Fibroblast of villous mesenchyme (primary cell): ENCODE measurements around the gene FKBP10. TPM values are rescaled to one million over a fixed set of nuclear protein-coding genes. Genes with fewer than 3 reads are reported as not detected.

Experiments used
- DNase-seq: peaks from one replicate; pipeline ENCODE4 v3.0.0-alpha.2; 2010; ENCODE audit warnings: low read depth
- H3K4me3 ChIP-seq: 2 replicates; pipeline ENCODE4 v1.5.1; 2011; ENCODE audit warnings: low read depth, mild to moderate bottlenecking, low read length
- total RNA-seq: library from RNA; depleted of rRNA; stranded (reverse); fragments of >200 nt; gene quantifications from 2 replicates; pipeline ENCODE4 v1.2.3, GENCODE V29; 2012
- TF ChIP-seq, protein P1 (sequence below): IDR thresholded peaks from 2 replicates; pipeline ENCODE4 v1.5.1; 2012; ENCODE audit warnings: low read depth, mild to moderate bottlenecking, low read length; ENCODE audit not compliant: insufficient read depth

FKBP10 gene
- total RNA-seq, 1 donor: 228 TPM

DNA sequence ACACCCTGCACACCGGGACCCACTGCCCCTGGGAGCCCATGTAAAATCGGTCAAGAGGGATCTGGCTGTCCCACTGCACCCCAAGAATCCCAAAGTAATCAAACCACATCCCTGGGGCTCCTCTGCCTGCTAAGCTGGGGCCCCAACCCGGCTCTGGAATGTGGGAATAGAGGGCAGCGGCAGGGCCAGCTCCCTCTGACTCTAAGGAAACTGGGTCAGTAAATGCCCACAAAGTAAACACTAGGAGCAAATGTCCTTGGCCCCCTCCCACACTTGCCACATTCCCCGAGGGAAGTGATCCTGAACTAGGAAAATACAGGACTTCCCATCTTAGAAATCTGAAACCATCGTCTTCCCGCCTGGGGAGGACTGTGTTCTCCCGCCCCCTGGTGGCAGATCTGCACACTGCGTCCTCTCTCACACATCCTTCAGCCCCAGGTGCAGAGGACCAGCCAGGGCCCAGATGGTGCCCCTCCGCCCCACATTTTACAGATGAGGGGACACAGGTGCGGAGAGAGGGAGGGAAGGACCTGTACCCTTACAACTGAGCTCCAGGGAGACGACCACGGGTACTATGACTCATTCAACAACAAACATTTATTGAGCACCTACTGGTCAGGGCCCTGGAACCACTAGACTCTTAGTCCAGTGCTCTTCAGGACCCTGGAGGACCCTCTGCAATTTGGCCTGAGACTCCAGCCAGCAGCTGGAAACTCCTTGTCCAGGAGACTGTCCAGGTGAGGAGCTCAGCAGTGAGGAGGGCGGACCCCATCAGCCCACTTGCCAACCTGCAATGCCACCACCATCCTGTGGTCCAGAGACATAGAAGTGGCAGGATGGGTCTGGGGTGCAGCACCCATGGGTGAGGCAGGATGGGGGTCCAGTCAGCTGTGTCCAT, 11.2 kb upstream of the FKBP10 start:
- DNase-seq: peak; percentile 81
- no peak overlapping the region for H3K4me3 ChIP-seq
- TF ChIP-seq, protein P1, sequence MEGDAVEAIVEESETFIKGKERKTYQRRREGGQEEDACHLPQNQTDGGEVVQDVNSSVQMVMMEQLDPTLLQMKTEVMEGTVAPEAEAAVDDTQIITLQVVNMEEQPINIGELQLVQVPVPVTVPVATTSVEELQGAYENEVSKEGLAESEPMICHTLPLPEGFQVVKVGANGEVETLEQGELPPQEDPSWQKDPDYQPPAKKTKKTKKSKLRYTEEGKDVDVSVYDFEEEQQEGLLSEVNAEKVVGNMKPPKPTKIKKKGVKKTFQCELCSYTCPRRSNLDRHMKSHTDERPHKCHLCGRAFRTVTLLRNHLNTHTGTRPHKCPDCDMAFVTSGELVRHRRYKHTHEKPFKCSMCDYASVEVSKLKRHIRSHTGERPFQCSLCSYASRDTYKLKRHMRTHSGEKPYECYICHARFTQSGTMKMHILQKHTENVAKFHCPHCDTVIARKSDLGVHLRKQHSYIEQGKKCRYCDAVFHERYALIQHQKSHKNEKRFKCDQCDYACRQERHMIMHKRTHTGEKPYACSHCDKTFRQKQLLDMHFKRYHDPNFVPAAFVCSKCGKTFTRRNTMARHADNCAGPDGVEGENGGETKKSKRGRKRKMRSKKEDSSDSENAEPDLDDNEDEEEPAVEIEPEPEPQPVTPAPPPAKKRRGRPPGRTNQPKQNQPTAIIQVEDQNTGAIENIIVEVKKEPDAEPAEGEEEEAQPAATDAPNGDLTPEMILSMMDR: peak; percentile 96

DNA sequence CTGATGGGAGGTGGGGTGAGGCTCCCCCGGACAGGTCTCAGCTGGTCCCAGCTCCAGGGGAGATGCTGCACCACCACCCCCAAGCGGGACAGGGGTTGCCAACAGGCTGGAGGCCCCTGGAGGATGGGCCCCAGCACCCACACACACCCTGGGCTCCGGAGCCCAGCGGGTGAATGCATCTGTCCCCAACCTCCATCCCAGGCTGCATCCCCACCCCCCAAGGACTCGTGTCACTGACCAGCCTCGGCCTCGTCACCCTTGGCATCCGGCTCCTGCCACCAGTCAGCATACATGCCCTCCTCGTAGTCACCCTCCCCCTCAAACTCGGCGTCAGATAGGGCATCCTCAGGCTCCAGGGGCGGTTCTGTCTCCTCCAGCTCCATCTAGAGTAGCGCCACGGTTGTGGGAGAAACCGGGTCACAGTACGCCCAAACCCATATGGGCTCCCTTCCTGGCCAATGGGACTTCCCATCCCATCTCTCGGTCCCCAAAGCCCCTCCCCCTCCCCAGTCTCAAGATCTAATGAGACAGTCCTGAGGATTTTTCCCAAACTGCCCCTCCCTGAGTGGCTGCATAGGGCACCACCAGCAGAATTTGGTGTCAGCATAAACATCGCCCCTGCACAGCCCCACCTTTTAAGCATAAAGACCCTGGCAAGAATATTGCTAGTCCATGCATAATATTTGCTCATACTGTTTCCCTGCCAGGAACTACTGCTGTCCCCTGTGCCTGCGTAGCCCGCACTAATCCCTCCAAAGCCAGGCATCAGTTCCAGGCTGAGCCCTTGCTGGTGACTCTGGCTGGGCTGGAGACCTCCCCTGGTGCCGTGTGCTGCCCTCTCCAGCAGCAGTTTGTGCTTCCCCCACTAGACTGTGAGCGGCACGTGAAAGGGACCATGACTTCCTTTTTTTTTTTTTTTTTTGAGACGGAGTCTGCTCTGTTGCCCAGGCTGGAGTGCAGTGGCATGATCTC, 9.5 kb upstream of the FKBP10 start:
- DNase-seq: no peak
- H3K4me3 ChIP-seq: no peak overlapping the region

DNA sequence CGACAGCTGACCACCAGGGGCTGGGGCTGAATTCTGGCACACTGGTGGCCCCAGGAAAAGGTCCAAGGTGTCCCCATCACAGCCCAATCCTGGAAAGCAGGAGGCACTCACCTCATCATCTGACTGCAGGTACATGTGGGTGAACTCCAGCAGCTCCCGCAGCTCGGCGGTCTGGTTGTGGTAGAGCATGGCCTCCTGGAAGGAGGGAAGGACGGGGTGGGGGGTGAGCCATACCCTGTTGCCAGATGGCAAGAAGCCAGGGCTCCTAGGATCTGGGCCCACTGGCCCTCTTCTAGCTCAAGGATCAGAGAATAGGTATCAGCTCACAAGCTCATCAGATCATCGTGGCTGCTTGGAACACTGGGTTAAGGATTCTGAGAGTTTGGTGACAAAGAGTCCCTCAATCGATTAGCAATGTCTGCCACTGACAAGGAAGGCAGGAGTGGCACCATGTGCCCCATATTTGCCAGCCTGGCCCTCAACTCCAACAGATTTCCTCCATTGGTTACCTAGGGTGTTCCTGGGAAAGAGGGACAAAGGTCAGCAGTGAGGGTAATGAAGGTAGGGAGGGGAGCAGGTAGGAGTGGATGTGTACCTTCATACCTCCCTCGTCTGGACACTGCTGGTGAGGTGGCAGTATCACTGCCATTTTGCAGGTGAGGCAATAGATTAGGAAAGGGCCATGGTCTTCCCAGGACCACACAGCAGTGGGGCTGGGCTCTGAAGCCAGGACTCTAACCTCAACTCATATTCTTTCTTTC, 5.9 kb upstream of the FKBP10 start:
- no peak overlapping the region for H3K4me3 ChIP-seq
- no peak for DNase-seq
- TF ChIP-seq, protein P1: no peak

More for the DNA sequence above, 9.5 kb upstream of the FKBP10 start:
- TF ChIP-seq, protein P1: no peak

DNA sequence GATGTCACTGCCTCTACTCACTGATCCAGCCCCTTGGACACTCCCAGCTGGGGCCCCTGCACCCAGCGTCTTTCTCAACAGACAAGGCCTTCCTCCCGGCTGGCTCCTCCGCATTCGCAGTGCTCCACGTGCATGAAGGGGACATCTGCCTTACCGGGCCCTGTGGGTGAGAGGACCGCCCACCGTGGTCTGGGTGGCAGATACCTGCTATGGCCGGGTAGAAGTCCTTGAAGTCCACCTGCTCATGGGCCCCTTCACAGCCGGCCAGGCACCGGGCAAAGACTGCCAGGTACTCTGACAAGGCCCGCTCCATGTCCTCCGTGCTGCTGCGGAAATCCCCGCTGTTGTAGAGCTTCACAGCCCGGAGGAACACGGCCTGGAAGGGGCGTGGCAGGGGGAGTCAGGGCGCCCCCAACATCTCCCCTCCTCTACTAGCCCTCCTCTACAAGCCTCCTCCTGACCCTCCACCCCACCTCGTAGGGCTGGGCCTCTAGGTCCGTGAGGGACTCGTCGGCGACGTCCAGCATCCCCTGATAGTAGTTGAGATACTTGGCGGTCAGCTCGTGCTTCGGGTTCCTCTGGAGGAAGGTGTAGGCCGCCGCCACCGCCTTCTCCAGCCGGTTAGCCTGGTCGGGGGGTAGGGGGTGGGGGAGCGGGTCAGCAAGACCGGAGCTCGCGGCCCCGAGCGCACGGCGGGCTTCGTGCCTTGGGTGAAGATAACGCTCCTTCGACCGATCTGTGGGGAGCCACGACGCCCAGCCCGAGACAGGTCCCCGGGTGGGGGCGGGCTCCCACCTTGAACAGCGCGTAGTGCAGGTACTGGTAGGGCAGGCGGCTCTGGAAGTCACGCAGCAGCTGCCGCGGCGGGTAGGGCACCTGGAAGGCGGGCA, 1.9 kb upstream of the FKBP10 start:
- TF ChIP-seq, protein P1: no peak
- peak overlapping the region; percentile 95 for H3K4me3 ChIP-seq
- peak; percentile 12 for DNase-seq

DNA sequence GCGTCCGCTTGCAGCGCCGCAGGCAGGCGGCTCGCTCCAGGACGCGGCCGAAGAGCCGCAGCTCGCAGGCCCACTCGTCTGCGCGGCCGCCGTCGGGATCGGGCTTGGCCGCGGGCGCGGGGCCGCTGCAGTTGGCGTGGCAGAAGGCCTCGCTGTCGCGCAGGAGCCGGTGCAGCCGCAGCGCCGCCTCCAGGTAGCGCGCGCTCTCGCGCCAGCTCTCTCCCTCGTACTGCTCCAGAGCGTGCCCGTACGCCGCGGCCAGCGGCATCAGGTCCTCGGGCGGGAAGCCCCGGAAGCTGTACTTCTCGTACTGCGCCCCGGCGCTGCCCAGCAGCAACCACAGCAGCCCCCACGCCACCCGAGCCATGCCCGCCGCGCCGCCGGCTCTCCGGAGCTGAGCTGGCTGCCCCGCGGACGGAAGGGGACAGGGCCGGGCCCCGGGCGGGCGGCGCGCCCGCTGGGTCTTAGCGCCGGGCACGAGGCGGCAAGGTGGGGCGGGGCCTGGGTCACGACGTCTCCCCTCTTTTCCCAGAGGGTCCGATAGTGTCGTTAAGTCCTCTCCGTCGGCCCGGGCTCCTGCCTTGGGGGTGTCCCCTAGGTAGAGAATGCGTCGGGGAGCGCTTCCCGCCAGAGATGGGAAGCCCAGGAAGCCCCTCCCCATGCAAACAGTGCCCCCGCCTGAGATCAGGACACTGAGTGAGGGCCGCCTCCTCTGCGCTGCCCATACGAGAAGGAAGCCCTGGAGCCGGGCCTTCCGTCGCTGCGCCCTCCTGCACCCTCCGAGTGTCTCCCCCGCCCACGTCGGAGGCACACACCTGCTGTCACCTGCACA, 1.0 kb upstream of the FKBP10 start, which contains the start of gene P3H4:
P3H4 (minus strand) TSS at position 401 of the 832 bp plus-strand sequence; CDS start at position 367, 34 bp downstream.
- peak; percentile 83 for DNase-seq
- H3K4me3 ChIP-seq: peak within 1 kb of the TSS; percentile 95
- TF ChIP-seq, protein P1: peak; percentile 57
